Neural crest cell (in vitro differentiated cells): Measurements from ENCODE around the gene CFAP157. TPM values are rescaled to one million over a fixed set of nuclear protein-coding genes. Genes with fewer than 3 reads are reported as not detected.
A peak's percentile ranks its signal among the peaks of the same experiment; 100 is the strongest.

Experiments used
- DNase-seq: peaks from one replicate; pipeline ENCODE4 v3.0.0; 2021; ENCODE audit warnings: low read depth, mixed read lengths, low spot score
- H3K27ac Mint-ChIP-seq: one replicate; pipeline ENCODE4 v1.8.0; 2021; ENCODE audit warnings: mild to moderate bottlenecking, mixed read lengths; ENCODE audit not compliant: unreplicated experiment
- H3K27me3 Mint-ChIP-seq: 2 replicates; pipeline ENCODE4 v1.8.0; 2021; ENCODE audit warnings: low read depth, mild to moderate bottlenecking, mixed read lengths
- H3K36me3 Mint-ChIP-seq: 2 replicates; pipeline ENCODE4 v1.8.0; 2021; ENCODE audit warnings: low read depth, mild to moderate bottlenecking, mixed read lengths
- H3K4me1 Mint-ChIP-seq: 2 replicates; pipeline ENCODE4 v1.8.0; 2021; ENCODE audit warnings: mixed read lengths
- H3K4me3 Mint-ChIP-seq: one replicate; pipeline ENCODE4 v1.8.0; 2021; ENCODE audit warnings: mild to moderate bottlenecking, mixed read lengths
- H3K9me3 Mint-ChIP-seq: 2 replicates; pipeline ENCODE4 v1.8.0; 2021; ENCODE audit warnings: mixed read lengths
- total RNA-seq: library from RNA; stranded (reverse); gene quantifications from 2 replicates; pipeline ENCODE4 v1.2.1, GENCODE V29; 2021
- TF ChIP-seq, protein P1 (sequence below): fragments of 200-600 bp; sonication (generic); conservative IDR thresholded peaks from 2 replicates; pipeline ENCODE4 v1.5.0; 2021; ENCODE audit warnings: antibody characterized with exemption, mild to moderate bottlenecking

Gene CFAP157
- total RNA-seq, 1 donor from 2014 or later = not detected

DNA sequence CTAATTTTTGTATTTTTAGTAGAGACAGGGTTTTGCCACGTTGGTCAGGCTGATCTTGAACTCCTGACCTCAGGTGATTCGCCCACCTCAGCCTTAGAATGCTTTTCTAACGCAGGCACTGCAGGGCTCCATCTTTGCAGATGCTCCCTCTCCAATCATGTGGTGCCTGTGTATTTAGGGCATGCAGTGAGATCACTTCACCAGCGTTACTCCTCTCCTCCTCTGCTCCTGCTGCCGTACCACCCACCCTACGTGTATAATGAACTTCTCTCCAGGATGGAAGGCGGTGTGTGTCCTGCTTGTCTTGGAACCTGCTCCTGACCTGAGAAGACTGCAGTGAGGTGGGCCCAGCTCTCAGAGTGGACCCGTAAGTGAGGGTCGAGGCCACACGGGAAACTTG is 13.6 kb upstream of the CFAP157 start:
- no peak overlapping the region for H3K27ac Mint-ChIP-seq
- DNase-seq = no peak
- no peaks in the 10 kb centered on the region for H3K27me3 Mint-ChIP-seq
- H3K4me1 Mint-ChIP-seq = peaks cover 11% of the 10 kb centered on the region
- H3K36me3 Mint-ChIP-seq = peaks cover 8% of the 10 kb centered on the region
- H3K4me3 Mint-ChIP-seq = no peak overlapping the region
- TF ChIP-seq, protein P1, sequence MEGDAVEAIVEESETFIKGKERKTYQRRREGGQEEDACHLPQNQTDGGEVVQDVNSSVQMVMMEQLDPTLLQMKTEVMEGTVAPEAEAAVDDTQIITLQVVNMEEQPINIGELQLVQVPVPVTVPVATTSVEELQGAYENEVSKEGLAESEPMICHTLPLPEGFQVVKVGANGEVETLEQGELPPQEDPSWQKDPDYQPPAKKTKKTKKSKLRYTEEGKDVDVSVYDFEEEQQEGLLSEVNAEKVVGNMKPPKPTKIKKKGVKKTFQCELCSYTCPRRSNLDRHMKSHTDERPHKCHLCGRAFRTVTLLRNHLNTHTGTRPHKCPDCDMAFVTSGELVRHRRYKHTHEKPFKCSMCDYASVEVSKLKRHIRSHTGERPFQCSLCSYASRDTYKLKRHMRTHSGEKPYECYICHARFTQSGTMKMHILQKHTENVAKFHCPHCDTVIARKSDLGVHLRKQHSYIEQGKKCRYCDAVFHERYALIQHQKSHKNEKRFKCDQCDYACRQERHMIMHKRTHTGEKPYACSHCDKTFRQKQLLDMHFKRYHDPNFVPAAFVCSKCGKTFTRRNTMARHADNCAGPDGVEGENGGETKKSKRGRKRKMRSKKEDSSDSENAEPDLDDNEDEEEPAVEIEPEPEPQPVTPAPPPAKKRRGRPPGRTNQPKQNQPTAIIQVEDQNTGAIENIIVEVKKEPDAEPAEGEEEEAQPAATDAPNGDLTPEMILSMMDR = no peak
- H3K9me3 Mint-ChIP-seq = no peaks in the 10 kb centered on the region

DNA sequence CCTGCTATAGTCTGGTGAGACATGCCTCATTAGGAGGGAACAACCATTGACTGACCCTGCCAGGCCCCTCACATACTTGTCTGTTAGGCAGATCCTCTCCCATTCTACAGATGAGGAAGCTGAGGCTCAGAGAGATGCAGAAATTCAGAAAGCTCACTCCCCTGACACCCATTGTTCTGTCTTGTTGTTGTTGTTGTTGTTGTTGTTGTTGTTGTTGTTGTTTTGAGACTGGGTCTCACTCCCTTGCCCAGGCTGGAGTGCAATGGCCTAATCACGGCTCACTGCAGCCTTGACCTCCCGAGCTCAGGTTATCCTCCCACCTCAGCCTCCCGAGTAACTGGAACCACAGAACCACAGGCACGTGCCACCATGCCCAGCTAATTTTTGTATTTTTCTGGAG is 13.1 kb upstream of the CFAP157 start:
- H3K4me3 Mint-ChIP-seq = no peak overlapping the region
- no peaks in the 10 kb centered on the region for H3K27me3 Mint-ChIP-seq

DNA sequence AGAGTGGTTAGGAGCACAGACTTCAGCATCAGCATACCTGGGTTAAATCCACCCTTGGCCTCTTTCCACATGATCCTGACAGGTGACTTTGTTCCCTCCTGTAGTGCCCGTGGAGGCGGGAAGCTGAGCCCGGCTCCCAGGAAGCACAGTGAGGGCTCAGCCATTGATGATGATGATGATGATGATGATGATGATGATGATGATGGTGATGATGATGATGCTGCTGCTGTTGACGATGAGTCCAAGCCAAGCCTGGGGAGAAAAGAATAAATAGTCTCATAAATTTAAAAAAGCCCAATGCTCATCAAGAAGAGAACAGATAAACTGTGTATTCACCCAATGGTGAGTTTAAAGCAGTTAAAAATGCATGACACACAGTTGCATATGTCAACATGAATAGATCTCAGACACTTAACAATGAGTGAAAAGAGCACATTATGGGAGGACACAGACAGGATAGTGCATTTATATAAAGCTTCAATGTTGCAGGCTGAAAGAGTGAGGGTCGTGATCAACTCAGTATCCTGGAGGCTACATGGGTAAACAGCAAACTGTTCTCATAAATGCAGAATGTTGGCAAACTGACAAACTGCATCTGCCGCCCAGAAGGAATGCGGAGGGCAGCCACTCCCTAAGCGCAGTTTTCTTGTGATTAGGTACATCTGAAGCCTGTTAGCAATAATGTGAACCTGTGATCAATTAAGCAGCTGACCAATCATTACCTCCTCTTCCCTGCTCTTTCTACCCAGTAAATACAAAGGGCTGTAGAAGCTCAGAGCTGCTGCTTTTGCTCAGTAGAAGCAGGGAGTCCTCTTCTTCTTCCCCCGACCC is 11.7 kb upstream of the CFAP157 start:
- Mint-ChIP-seq H3K4me1 (peaks cover 19% of the 10 kb centered on the region), H3K27me3 (no peaks in the 10 kb centered on the region), H3K9me3 (no peaks in the 10 kb centered on the region), H3K4me3 (no peak overlapping the region), H3K36me3 (peaks cover 5% of the 10 kb centered on the region), H3K27ac (no peak overlapping the region)
- TF ChIP-seq, protein P1 = no peak
- DNase-seq = no peak

More for the DNA sequence above, 13.1 kb upstream of the CFAP157 start:
- Mint-ChIP-seq H3K27ac (no peak overlapping the region), H3K9me3 (no peaks in the 10 kb centered on the region), H3K4me1 (peaks cover 11% of the 10 kb centered on the region), H3K36me3 (peaks cover 8% of the 10 kb centered on the region)
- TF ChIP-seq, protein P1 = no peak
- DNase-seq = no peak

DNA sequence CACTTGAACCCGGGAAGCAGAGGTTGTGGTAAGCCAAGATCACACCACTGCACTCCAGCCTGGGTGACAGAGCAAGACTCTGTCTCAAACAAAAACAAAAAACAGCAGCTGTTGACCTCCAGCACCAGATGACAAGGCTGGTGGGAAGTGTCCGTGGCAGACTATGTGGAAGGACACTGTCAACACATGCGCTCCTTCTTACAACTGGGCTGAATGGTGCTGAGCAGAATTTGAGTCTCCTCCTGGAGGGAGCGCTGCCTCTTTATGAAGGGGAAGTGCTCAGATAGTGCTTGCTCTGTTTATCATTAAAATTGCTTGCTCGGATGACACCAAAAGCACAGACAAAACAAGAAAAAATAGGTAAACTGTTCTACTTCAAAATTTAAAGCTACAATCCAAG is 9.2 kb upstream of the CFAP157 start:
- Mint-ChIP-seq H3K36me3 (no peaks in the 10 kb centered on the region), H3K9me3 (no peaks in the 10 kb centered on the region), H3K27ac (no peak overlapping the region), H3K4me1 (peaks cover 16% of the 10 kb centered on the region), H3K4me3 (peak overlapping the region; percentile 21), H3K27me3 (no peaks in the 10 kb centered on the region)
- no peak for DNase-seq
- TF ChIP-seq, protein P1 = no peak

DNA sequence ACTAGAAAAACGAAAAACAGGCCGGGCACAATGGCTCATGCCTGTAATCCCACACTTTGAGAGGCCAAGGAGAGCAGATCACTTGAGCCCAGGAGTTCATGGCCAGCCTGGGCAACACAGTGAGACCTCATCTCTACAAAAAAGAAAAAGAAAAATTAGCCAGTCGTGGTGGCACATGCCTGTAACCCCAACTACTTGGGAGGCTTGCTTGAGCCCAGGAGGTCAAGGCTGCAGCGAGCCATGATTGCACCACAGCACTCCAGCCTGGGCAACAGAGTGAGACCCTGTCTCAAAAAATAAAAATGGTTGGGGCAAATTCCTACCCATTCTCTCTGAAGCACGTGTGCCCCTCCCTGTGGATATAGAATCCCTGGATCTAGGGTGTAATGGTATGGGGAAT is 8.4 kb upstream of the CFAP157 start:
- no peak overlapping the region for H3K27ac Mint-ChIP-seq

More for the DNA sequence above, 8.4 kb upstream of the CFAP157 start:
- H3K36me3 Mint-ChIP-seq = no peaks in the 10 kb centered on the region
- H3K9me3 Mint-ChIP-seq = no peaks in the 10 kb centered on the region
- H3K4me1 Mint-ChIP-seq = peaks cover 16% of the 10 kb centered on the region
- H3K4me3 Mint-ChIP-seq = no peak overlapping the region
- TF ChIP-seq, protein P1 = no peak
- no peak for DNase-seq
- no peaks in the 10 kb centered on the region for H3K27me3 Mint-ChIP-seq
